GM21786 (cell line): Measurements from ENCODE around the gene LDB2.

Source experiments
- ATAC-seq: cut with Tn5 transposase; IDR thresholded peaks from one replicate; pipeline ENCODE4 v1.9.1; 2021; ENCODE audit not compliant: unreplicated experiment

The LDB2 gene

GRCh38 chr4:16760617-16761363 lies 137.7 kb downstream of the LDB2 start:
- no peak for ATAC-seq

DNA sequence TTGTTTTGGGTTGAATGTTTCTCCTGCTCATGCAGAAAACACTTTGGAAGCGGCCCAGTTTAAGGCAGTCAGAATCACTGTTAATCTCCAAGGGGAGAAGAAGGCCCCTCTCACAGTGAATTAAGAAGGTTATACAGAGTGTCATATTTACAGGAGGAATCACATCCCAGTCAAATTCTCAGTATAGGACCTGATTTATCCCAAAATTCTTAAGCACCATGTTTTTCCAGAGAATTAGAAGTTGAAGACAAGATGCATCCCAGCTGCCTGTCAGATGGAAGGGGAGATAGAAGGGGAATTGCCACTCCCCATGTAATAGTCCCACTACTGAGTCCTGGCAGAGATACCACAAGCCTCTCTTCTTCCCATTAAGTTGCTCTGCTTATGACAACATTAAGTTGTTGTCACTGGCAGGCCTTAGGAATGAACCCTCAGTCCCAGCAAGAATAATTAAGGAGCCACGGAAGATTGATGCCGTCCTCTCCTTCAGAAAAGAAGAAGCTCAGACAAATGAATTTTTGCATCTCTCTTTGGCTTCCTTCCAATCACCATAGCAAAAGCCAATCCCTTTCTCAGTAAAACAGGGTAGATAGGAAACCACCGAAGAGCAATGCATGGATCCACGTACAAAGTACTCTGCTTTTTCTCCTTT lies 138.4 kb downstream of the LDB2 start:
- ATAC-seq = no peak

GRCh38 chr4:16758816-16759215 lies 139.6 kb downstream of the LDB2 start:
- no peak for ATAC-seq

DNA sequence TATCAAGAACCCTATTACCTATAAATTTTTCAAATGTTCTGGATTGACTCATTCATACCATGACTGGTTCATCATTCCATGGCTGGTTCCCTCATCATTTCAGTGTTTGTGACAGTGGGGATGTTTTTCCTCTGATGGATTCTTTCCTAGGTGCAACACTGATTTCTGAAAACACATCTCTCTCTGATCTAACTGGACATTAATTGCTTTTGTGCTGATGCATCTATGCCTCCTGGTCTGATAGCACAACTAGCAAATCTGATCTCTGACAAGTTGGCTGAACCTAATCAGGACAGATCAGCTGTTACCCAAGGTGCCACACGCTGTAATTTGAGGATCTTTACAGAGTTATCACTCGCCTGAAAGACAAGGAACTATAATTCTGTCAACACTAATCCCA lies 140.2 kb downstream of the LDB2 start:
- ATAC-seq = no peak

DNA sequence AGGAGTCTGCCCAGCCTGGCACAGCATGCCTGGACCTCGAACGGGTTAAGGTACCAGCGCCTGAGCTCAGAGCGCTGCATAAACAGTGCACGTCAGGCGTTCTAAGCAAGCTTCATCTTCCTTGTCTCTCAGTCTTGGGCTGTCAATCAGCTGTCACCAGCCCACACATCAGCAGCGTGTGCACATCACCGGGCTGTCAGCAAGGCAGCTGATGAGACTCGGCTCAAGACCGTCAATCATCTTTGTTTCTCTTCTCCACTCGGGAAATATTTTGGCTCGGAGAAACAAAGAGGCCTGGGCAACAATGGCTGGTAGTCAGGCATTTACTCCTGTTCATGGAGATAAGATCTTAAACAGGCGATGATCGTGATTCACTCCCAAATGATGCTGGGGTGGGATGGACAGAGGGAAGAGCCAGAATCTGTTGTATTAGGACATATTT lies 141.3 kb downstream of the LDB2 start:
- no peak for ATAC-seq

GRCh38 chr4:16754104-16754503 lies 144.3 kb downstream of the LDB2 start:
- ATAC-seq = no peak

DNA sequence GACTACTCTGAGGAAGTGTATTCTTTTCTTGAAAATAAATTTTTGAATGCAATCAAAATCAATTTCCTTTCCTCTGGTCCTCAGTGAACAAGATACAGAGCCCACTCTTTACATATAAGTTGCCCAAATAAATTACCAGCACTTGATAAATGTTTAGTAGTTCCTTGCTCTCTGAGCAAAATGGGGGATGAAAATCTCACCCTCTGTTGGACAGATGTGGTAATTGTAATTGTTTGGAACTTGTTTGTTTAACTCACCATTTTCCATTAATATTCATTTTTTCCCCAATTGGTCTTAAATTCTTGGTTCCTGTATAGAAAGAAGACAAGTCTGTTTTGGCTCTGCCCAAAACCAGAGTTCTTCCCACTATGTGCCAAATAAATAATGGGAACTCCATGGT lies 146.3 kb downstream of the LDB2 start:
- no peak for ATAC-seq

- ATAC-seq = no peak
Measured at GRCh38 chr4:16750882-16751642, 147.4 kb downstream of the LDB2 start.

DNA sequence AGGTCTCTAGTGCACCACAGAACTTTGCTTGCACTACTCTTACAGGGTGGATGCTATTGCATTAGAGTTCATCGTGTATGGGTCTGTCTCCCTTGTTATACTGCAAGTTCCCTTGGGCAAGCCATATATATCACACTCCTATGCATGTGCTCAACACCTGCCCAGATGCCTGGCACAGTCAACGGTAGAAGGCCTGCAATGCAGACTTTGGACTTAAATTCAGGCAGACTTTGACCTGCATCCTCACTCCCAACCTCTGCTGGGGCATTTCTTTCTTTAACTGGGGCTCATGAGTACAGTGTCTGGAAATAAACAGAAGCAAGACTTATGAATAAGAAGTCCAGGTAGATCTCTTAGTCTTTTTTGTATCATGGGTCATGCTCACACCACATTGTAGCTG lies 148.2 kb downstream of the LDB2 start:
- no peak for ATAC-seq

- ATAC-seq = no peak
Measured at GRCh38 chr4:16745887-16746286, 152.6 kb downstream of the LDB2 start.

GRCh38 chr4:16745009-16745635 lies 153.3 kb downstream of the LDB2 start:
- ATAC-seq = no peak

DNA sequence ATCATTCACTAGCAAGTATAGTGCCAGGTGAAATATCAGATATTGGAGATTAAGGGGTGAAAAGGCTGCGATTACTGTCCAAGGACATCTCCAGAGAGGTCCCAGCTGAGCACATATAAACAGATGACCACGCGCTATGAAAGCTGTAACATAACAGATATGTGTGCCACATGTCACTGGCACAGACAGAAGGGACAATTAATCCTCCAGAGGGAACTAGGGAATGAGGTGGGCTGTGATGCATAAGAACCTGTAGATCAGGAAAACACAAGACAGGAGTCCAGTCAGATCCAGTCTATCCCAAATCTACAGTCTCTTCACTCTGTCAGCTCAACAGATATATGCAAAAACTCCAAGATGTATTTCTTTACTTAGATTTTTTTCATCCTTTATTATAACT lies 157.2 kb downstream of the LDB2 start:
- ATAC-seq = no peak

GRCh38 chr4:16739997-16740624 lies 158.3 kb downstream of the LDB2 start:
- ATAC-seq = no peak

- ATAC-seq = no peak
Measured at GRCh38 chr4:16738558-16738957, 159.9 kb downstream of the LDB2 start.

GRCh38 chr4:16733509-16733908 lies 164.9 kb downstream of the LDB2 start:
- ATAC-seq = no peak

DNA sequence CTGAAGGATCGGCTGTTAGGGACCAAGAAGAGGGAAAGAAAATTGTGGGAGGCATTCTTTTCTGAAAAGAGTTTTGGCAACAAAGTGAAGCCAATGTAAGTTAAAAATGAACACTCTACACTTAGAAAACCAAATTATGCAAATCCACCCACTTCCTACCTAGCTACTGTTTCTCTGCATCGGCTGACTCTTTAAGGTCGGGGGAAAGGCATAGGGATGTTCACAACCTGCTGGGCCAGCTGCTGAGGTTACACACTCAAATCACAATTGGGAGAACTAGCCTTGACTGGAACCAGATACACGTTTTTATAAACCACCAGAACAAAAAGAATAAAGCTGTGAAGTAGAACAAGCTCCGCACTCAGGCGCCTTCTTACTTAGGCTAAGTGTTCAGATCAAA lies 165.7 kb downstream of the LDB2 start:
- ATAC-seq = no peak

DNA sequence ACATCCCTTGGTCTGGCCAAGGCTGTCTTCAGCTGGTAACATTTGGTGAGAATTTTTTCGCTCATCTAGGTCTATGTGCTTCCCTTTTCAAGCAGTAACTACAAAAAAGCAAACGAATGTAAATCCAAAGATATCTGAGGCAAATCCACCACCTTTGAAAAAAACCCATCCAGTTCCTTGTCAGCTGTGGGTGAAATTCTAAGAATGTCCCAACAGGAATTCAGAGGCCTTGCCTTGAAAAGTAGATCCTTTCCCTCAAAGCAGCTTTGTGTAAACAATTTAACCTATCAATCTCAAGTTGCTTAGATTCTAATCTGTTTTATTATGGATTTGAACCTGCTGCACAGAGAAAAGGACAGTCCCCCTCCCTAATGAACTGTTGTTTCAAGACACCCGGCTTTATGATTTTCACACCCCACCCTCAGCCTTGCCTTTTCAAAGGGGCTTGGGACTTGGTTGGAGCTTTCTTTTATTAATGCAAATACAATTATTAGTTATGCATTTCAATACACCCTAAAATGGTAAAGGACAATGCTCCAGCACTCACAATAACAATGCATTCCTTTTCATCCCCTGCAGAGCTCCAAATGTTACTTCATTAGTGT lies 166.6 kb downstream of the LDB2 start:
- no peak for ATAC-seq

GRCh38 chr4:16730522-16731205 lies 167.8 kb downstream of the LDB2 start:
- ATAC-seq = no peak

DNA sequence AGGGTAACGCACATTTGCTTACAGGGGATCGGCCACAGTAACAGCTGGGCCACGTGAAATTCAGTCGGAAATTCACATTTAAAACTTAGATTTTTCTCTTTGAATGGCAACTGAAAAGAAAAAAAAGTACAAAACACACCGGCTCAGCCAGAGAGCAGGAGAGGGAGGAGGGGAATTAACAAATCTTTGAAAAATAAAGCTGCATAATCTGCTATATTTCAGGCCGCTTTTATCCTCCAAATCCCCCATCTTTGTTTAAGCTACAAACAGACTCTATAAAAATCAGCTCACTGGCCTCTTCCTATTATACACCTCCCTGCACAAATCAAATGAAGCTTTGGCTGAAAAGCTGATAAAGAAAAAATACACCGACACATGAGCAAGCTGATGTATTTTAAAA lies 169.1 kb downstream of the LDB2 start:
- no peak for ATAC-seq

GRCh38 chr4:16728849-16729248 lies 169.6 kb downstream of the LDB2 start:
- ATAC-seq = no peak
